CD4-positive, alpha-beta T cell treated with Interleukin-12 subunit alpha and Interleukin-12 subunit beta, for 1 hour (primary cell): ENCODE measurements around the gene EYA3.

Source experiments
- DNase-seq: peaks from one replicate; pipeline ENCODE4 v3.0.0-alpha.2; 2020

The EYA3 gene

GRCh38 chr1:27967106-27967883 lies 121.1 kb downstream of the EYA3 start:
- DNase-seq, result no peak

- DNase-seq, result no peak
Observed at GRCh38 chr1:27966402-27967105, 121.9 kb downstream of the EYA3 start.

- DNase-seq, result no peak
Observed at GRCh38 chr1:27963393-27963792, 125.0 kb downstream of the EYA3 start.

DNA sequence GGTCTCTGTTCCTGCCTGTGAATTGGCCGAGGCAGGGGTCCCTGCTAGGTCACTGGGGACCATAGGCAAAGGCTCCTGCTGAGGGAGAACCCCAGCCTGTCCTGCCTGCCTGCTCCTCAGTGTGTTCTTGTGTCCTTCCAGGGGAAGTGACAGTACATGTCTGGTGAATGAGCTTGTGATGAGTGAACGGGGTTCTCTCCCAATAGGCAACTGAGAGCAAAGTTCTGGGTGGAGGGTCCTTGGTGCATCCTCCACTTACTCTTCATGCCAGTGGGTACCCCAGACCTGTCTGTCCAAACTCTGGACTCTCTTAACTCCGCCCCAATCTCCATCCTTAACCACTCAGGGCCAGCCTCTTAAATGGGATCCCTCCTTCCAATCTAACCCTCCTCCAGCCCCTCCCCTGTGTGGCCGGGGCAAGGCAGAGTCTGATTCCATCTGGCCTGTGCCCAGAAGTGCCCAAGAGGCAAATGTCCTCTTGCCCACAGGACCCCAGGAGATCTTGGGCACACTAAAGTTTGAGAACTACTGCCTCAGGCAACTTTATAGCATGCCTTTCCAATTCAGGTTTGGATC lies 126.7 kb downstream of the EYA3 start:
- DNase-seq, result no peak

GRCh38 chr1:27960762-27961645 lies 127.4 kb downstream of the EYA3 start:
- DNase-seq, result no peak

DNA sequence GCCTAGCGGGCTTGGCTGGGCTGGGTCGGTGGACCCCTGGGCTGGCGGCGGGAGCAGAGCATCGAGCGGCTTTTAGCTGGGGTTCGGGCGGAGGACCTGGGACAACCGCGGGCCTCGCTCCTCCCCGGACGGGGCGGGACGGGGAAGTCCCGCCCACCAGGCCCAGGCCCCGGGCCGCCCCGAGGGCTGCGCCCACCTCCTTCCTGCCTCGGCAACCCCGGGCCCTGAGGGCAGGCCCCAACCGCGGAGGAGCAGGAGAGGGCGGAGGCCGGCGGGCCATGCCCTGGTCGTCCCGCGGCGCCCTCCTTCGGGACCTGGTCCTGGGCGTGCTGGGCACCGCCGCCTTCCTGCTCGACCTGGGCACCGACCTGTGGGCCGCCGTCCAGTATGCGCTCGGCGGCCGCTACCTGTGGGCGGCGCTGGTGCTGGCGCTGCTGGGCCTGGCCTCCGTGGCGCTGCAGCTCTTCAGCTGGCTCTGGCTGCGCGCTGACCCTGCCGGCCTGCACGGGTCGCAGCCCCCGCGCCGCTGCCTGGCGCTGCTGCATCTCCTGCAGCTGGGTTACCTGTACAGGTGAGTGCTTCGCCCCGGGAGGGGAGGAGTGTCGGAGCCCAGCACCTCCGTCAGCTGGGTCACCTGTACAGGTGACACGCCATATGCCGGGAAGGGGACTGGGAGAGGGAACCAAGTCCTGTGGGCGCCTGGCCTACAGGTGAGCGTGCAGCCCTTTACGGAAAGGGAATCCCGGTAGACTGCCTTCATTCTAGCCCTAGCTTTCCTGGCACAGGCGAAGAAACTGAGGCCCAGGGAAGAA lies 128.4 kb downstream of the EYA3 start, which contains the start of gene XKR8:
TSS of gene XKR8 (plus strand) at position 182 of the 812 bp plus-strand sequence. CDS start at position 279, 97 bp downstream.
- DNase-seq, result peak; percentile 86

DNA sequence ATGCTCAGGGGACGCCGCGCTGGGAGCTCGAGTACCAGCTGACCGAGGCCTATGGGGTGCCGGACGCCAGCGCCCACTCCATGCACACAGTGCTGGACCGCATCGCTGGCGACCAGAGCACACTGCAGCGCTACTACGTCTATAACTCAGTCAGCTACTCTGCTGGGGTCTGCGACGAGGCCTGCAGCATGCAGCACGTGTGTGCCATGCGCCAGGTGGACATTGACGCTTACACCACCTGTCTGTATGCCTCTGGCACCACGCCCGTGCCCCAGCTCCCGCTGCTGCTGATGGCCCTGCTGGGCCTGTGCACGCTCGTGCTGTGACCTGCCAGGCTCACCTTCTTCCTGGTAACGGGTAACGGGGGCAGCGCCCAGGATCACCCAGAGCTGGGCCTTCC lies 129.9 kb downstream of the EYA3 start:
- DNase-seq, result no peak

- DNase-seq, result no peak
Observed at GRCh38 chr1:27957655-27958054, 130.8 kb downstream of the EYA3 start.

- no peak for DNase-seq
Observed at GRCh38 chr1:27956761-27957160, 131.6 kb downstream of the EYA3 start.

DNA sequence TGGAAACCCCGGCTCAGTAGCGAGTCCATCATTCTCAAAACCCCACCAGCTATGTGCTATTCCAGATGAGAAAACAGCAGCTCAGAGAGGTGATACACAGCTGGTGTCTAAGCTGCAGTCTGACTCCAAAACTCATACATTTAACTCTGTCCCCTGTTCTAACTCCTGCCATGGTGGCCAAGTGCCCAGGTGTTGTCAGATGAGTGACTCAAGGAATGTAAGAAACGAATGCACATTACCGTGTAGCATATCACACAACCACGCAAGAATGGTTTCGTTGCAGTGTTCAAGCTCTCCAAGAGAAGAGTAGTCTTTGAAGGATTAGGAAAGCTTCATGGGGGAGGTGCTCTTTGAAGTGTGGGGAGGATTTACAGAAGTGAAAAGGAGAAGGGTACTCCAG lies 133.3 kb downstream of the EYA3 start:
- DNase-seq, result no peak

GRCh38 chr1:27954186-27954585 lies 134.2 kb downstream of the EYA3 start:
- DNase-seq, result no peak

GRCh38 chr1:27952147-27952546 lies 136.3 kb downstream of the EYA3 start:
- DNase-seq, result no peak

DNA sequence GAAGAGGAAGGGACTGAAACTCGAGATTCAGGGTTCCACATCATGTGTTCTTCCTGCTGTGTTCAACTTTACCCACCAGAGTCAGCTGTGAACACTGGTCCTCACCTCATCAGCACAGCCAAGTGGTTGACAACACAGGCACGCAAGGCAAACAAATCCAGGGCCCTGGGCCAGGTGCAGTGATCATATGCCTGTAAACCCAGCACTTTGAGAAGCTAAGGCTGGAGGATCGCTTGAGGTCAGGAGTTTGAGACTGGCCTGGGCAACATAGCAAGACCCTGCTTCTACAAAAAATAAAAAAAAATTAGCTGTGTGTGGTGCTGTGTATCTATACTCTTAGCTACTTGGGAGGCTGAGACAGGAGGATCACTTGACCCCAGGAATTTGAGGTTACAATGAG lies 137.0 kb downstream of the EYA3 start:
- no peak for DNase-seq

DNA sequence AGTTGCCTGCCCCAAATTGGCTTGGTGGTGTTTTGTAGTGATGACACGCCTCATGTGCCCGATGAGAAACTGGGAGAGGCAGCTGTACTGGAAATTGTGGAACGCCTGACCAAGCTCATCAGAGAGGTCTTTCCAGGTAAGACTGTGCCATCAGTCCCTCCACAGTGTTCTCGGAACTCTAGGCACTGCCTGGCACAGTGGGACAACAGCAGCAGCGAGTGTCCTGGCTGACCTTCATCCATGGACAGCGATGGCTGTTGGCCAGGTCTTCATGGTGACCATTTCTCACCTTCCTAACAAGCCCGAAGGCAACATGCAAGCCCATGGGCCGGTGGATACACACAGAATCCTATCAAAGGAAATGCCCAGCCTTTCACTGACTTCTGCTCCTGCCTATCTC lies 139.4 kb downstream of the EYA3 start:
- no peak for DNase-seq

DNA sequence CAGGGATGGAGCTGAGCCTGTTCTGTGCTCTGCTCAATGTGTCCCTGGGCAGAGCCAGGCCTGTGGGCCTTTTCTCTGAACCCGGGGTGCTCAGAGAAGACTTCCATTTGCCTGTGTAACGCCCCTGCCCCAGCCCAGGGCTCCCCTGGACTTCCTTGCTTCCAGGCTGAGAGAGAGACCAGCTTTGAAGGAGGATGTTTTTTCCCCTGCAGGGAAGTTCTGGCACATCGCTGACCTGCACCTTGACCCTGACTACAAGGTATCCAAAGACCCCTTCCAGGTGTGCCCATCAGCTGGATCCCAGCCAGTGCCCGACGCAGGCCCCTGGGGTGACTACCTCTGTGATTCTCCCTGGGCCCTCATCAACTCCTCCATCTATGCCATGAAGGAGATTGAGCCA lies 143.4 kb downstream of the EYA3 start:
- DNase-seq, result no peak

- DNase-seq, result no peak
Observed at GRCh38 chr1:27941671-27942540, 146.5 kb downstream of the EYA3 start.

- DNase-seq, result no peak
Observed at GRCh38 chr1:27940870-27941560, 147.4 kb downstream of the EYA3 start.

GRCh38 chr1:27940297-27940696 lies 148.1 kb downstream of the EYA3 start:
- peak; percentile 81 for DNase-seq

GRCh38 chr1:27938488-27938887 lies 149.9 kb downstream of the EYA3 start:
- DNase-seq, result no peak

GRCh38 chr1:27937524-27937836 lies 150.9 kb downstream of the EYA3 start:
- DNase-seq, result no peak

DNA sequence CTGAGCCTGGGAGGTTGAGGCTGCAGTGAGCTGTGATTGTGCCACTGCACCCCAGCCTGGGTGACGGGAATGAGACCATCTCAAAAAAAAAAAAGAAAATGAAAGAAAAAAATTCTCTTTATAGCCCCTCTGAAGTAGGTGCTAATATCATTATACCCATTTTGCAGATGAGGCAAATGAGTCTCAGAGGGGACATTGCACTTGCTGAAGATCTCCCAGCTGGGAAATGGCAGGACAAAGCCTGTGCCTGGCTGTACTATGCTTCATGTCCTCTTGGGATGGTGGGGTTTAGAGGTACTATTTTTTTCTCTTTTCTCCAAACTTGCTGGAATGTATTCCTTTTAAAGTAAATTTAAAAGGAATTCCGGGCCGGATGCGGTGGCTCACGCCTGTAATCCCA lies 152.0 kb downstream of the EYA3 start:
- DNase-seq, result no peak
